GM19240 (cell line): ENCODE results near the gene GJC2.
A peak's percentile ranks its signal among the peaks of the same experiment; 100 is the strongest.

Source experiments
- DNase-seq: peaks from one replicate; pipeline ENCODE4 v3.0.0; 2011; ENCODE audit warnings: low spot score; ENCODE audit not compliant: insufficient read length

Gene GJC2

DNA sequence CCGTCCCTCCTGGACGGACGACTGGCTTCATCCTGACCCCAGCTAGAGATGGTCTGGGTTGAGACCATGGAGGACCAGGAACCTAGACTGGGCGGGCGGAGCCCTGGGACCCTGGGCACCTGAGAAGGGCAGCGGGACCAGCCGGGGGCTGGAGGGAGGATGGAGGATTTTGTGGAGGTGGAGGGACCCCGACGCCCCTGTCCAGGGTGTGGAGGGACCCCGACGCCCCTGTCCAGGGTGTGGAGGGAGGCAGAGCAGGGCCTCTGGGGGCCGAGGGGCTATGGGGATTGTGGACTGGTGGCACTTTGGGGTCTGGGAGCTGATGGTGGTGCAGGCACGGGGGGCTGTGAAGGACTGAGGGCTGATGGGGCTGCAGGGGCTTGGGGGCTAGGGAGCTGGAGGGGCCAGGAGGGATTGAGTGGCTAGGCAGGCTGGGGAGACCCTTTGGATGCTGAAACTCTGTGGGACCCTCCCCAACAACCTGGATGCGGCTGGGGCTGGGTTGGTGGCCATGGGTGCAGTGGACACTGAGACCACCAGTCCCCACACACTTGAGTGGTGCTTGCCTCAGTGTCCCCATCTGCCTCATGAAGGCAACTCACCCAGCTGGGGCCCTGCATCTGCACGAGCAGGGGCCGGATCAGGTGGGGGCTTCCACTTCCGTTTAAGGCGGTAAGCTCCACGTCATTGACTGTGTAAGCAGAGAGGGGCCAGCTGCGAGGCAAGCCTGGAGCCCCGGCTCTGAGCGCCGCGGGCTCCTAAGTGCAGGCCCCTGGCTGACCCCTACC lies 7.4 kb downstream of the GJC2 start:
- no peak for DNase-seq

DNA sequence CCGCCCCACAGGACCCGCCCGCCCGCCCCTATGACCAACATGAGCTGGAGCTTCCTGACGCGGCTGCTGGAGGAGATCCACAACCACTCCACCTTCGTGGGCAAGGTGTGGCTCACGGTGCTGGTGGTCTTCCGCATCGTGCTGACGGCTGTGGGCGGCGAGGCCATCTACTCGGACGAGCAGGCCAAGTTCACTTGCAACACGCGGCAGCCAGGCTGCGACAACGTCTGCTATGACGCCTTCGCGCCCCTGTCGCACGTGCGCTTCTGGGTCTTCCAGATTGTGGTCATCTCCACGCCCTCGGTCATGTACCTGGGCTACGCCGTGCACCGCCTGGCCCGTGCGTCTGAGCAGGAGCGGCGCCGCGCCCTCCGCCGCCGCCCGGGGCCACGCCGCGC lies 8.0 kb downstream of the GJC2 start:
- DNase-seq = no peak

DNA sequence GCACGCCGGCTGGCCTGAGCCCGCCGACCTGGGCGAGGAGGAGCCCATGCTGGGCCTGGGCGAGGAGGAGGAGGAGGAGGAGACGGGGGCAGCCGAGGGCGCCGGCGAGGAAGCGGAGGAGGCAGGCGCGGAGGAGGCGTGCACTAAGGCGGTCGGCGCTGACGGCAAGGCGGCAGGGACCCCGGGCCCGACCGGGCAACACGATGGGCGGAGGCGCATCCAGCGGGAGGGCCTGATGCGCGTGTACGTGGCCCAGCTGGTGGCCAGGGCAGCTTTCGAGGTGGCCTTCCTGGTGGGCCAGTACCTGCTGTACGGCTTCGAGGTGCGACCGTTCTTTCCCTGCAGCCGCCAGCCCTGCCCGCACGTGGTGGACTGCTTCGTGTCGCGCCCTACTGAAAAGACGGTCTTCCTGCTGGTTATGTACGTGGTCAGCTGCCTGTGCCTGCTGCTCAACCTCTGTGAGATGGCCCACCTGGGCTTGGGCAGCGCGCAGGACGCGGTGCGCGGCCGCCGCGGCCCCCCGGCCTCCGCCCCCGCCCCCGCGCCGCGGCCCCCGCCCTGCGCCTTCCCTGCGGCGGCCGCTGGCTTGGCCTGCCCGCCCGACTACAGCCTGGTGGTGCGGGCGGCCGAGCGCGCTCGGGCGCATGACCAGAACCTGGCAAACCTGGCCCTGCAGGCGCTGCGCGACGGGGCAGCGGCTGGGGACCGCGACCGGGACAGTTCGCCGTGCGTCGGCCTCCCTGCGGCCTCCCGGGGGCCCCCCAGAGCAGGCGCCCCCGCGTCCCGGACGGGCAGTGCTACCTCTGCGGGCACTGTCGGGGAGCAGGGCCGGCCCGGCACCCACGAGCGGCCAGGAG lies 8.6 kb downstream of the GJC2 start:
- no peak for DNase-seq

DNA sequence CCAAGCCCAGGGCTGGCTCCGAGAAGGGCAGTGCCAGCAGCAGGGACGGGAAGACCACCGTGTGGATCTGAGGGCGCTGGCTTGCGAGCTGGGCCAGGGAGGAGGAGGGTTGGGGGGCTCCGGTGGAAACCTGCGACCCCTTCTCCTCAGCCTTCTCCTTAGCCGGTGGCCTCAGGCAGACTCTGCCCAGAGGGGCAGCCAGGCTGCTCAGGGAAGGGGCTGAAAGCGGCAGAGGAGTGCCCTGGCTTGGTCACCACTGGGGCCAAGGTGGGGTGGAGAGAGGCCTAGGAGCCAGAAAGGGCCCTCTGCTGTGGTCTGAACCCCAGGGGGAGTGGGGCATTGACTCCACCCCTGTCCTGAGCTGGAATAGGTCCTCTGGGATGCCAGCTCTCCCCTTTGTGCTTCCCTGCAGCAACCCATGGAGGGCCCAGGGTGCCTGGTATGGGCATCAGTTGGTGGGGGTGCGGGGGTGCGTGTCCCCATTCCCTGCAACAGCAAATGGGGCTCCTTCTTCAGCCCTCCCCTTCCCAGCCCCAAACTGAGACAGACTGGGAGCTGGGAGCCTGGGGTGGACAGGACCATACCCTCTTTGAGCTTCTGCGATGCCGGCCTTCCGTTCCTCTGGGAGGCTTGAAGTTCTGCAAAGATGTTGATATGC lies 9.4 kb downstream of the GJC2 start:
- DNase-seq = no peak

DNA sequence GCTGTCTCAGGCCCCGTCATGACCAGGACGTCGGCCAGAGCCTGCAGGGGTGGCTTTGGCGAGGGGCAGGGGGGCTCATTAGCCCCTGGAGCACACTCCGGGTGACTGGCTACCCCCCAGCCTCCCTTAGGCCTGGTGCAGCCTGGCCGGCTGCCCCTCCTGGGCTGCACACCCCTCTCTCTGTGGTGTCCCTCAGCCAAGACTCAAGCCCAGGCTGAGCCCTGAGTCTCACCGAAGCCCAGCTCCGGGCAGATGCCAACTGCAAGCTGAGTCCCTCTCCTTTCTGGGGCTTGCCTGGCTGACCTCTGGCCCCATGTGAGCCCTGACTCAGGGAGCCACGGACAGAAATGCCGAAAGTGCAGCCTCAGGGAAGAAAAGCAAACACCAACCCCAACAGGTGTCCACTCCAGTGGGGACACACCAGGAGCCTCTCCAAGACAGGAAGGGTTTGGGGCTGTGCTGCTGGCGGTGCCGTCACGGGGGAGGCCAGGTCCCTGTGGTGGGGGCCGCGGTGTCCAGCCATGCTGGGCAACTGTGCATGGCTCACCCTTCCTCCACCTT lies 10.6 kb downstream of the GJC2 start:
- DNase-seq = no peak

DNA sequence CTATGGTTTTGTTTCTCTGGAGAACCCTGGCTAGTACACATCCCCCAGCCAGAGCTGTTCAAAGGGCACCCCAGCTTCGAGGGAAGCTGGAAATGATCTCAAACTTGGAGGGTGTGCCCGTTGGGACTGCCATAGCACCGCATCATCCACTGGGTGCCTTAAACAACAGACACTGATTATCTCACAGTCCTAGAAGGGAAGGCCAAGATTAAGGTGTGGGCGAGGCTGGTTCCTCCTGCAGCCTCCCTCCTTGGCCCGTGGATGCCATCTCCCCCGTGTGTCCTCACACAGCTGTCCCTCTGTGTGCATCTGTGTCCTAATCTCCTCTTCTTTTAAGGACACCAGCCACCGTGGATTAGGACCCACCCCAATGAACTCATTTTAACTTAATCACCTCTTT lies 11.6 kb downstream of the GJC2 start:
- no peak for DNase-seq

DNA sequence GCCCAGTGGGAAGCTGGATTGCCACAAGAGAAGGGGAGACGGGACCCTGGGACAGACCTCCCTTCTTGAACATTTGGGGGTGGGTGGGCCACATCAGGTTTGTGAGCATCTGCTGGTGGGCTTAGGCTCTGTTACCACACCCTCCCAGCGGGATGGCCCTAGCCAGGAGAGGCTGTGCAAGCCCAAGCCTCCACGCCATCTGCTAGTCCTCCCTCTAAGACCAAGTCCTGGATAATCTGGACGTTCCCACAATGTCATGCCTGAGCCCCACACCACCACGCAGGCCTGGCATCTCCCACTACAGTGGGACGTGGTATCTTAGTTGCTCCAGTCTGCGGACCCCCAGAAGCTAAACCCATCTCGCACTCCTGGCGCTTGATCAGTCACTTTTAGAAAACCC lies 12.1 kb downstream of the GJC2 start:
- no peak for DNase-seq

DNA sequence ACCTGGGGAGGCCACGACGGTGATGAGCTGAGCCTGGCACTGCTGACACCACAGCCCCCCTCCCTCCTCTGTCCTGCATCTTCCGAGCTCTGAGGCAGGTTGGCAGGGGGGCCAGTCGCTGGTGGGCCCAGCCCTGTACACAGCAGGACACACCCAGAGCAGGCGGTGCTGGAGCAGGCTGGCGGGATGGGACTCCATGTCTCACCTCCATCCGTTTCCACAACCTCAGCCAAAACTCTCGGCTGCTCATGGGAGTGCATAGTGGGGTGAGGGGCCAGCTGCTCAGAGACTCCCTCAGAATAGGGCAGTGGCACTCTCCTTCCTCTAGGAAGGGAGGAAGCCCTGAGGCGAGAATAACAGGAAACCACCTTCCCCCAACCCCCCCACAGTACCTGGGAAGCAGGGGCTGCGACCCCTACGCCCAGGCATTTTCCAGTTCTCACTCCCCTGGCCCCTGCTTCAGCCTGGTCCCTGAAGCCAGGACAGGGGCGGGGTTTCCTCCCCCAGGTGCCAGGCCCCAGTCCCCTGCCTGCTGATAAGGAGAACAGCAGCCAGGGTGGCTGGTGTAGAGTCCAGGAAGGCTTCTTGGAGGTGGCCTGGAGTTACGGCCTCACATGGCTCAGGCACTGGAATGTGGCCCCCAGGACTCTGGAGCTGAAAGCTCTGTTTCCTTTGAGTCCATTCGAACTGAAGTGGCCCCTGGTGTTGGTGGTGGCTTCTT lies 12.7 kb downstream of the GJC2 start:
- no peak for DNase-seq

DNA sequence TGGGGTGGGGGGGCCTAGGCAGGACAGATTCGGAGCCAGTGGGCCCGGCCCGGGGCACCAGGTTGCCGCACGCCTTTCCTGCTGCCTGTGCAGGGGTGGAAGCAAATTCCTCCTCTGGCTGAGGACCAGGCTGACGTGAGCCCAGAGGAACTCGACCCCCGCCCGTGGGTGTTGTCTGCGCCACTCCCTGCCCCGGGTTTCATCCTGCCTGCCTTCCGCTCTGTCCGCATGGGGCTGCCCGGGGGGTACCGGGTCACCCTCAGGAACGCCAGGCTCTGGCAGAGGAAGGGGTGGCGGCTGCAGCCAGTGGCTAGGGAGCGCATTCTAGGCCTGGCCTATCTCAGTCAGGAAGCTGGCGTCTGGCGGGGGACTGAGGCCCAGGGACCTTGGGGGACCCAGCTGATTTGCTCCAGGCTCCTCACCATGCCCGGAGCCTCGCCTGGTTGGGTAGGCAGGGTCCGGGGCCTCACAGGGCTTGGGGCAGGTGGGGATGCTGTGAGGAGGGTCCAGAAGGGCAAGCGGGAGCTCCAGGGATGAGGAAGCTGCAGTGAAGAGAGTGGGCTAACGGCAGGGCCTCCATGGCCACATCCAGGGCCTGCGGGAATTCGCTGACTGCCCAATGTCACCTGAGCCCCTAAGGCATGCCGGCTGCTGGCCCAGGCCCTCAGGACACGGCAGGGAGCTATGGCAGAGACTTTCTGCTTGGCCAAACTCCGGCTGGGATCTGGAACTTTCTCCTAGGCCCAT lies 13.4 kb downstream of the GJC2 start:
- no peak for DNase-seq

DNA sequence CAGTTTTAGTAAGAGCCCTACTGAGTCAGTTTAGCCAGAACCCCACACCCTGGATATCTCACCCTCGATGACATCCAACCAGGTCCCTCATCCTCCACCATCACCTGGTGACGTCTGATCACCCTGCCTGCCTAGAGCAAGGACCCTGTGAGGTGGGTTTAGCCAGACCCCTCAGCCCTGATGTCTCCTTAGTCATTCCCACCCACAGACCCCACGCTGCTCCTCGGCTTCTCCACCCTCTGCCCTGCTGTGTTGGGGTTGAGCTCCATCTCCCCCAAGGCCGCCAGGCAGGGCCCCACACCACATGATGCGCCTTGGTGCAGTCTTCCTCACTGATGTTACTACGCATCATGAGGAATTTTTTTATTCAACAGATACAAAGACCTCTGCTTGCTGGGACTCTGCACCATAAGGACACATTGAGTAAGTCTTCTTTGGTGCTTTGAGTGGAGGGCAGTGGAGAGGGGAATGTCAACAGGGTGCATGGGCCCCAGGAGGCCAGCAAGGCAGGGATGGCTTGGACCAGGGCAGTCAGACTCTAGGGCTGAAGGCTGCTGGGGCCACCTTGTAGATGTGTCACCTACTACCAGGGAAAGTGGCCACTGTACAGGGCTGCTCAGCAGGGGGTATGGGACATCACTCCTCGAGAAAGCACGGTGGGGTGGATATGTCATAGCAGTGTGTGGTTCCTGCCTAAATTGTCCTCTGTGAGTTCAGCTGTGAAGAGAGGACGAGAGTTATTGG lies 14.2 kb downstream of the GJC2 start:
- no peak for DNase-seq

DNA sequence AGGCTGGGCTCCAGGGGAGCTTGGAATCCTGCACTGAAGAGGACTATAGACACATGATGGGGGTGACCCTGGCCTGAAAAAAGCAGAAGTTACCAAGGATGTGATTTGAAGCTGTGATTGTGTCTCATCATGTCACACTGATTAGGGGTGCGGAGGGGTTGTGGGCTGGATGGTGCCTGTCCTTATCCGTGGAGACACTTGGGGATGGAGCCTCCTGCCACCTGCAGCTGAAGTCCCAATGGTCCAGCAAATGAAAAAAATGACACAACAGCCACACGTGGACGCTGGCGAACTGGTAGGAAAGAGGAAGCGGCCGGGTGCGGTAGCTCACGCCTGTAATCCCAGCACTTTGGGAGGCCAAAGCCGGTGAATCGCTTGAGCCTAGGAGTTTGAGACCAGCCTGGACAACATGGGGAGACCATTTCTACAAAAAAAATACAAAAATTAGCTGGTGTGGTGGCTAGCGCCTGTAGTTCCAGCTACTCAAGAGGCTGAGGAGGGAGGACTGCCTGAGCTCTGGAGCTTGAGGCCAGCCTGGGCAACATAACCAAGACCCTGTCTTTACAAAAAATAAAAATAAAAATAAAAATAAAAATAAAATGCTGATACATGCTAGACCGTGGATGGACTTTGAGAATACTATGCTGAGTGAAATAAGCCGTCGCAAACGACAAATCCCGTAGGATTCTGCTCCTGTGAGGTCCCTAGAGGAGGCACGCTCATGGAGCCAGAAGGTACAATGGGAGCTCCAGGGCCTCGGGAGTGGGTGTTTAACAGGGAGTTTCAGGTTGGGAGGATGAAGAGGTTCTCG lies 15.0 kb downstream of the GJC2 start:
- no peak for DNase-seq

DNA sequence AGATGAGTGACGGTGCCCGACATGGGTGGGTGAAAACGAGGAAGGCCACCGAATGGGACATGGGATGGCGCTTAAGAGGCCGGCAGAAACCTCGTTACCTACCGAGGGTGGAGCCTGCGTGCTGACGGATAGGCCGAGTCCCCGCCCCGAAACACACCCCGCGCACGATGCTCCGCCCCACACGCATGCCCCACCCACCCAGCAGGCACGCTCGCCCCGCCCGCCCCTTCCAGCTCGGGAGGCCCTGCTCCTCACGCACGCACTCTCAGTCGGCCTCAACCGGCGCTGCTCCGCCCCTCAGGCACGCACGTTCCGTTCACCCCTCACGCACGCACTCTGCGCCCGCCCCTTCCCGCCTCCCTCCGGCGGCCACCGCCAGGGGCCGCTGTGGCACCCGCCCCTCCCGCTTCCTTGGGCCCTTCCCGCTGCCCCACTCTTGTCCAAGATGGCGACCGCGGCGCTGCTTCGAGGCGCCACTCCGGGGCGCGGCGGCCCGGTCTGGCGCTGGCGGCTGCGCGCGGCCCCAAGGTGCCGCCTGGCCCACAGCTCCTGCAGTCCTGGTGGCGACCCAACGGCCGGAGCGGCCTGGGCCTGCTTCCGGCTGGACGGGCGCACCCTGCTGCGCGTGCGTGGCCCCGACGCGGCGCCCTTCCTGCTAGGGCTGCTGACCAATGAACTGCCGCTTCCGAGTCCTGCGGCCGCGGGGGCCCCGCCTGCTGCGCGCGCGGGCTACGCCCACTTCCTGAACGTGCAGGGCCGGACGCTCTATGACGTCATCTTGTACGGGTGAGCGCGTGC lies 15.8 kb downstream of the GJC2 start, which contains the start of gene IBA57:
IBA57 (plus strand) TSS at position 433 of the 798 bp plus-strand sequence; CDS start at position 446, 13 bp downstream.
- DNase-seq = peak; percentile 99

DNA sequence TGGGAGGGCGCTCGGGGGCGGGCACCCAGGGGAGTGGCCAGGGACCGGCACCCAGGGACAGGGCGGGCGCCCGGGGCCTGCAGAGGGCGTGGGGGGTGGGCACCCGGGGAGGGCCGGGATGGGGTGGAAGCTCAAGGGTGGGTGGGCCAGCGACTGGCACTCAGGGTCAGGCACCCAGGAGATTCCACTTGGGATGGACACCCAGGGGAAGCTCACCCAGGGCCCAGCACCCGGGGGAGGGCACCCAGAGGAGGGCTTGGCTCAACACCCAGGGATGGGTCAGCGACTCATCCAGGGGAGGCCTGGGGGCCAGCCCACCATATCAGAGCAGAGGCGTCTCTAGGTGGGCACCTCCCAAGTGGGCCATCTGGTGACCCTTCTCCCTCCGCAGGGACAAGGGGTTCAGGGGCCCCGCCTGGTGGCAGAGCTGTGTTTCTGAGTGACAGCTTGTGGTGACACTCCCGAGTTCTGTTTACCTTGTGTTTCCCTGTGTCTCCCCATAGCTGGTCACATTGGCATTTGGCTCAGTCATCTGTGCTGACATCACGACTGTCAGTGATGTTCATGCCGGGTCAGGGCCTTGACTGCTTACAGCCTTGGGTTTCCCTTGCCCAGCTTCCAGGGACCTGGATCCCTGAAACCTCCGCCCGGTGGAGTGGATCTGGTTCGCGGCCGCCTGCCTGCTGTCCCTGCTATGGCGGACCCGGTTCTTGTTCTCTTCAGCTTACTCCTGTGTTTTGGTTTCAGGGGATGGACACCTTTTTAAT lies 16.6 kb downstream of the GJC2 start:
- peak; percentile 45 for DNase-seq

DNA sequence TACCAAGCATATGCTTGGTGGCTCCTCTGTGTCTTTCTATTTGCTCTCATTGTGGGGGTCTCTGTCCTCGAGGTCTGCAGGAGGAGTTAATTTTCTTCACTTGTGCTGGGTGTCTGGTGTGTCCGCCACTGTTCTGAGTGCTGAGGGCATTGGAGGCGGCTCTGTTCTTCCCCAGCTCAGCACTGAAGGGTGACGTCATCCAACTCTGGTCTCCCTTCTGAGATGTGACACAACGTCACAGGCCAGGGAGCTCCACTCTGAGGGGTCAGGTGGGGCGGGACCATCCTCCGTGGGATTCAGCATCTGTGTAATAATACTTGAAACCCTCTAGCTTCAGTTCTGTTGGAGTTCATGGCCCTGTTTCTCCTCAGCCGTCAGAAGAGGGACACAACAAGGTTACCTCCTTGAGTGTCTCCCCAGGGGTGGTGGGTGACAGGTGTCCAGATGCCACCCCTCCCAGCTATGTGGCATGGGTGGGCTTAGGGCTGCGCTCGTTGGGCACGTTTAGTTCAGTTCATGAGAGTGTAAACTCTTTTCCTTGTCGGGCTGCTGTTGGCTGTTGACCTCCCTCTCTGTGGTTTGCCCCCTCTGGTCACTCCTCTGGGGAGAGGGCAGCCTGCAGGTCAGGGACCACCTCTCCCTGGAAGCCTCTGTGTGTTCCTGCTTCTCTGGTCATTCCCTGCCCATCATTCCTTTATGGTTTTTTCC lies 19.0 kb downstream of the GJC2 start:
- no peak for DNase-seq

DNA sequence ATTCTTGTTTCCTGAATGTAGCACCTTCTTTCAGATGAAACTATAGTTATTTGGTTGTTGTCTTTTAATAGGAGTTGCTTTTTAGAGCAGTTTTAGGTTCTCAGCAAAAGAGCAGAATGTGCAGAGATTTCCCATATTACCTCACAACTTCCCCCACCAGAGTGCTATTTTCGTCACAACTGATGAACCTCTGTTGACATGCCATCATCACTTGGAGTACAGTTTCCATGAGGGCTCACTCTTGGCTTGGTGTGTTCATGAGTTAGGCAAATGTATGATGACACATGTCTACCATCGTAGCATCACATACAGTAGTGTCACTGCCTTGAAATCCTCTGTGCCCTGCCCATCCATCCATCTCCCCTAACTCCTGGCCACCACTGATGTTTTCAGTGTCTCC lies 19.6 kb downstream of the GJC2 start:
- DNase-seq = no peak

DNA sequence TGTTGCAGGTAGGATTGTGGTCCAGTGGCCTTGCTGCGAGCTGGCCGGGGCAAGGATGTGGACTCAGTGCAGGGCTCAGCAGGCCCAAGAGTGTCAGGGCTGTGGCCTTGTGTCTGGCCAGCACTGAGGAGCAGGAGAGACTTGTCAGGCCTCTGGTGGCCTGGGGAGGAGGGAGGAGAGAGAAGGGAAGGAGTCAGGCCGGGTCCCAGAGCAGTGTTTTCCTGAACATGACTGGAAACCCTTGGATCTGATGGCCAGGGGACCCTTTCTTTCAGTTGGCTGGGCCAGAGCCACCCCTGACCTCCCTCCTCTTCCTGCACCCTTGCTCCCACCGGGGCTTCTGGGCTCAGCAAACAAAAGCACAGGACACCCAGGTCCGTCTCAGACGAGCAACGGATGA lies 20.9 kb downstream of the GJC2 start:
- DNase-seq = no peak
